Activated effector memory CD4-positive, alpha-beta T cell treated with Interleukin-2 at 50 U/mL for 16 hours (primary cell): Measurements from ENCODE around the gene ELK4.

Source experiments
- DNase-seq: peaks from one replicate; pipeline ENCODE4 v3.0.0-alpha.2; 2020

ELK4 gene

GRCh38 chr1:205578780-205579571 lies 52.8 kb downstream of the ELK4 start:
- no peak for DNase-seq

DNA sequence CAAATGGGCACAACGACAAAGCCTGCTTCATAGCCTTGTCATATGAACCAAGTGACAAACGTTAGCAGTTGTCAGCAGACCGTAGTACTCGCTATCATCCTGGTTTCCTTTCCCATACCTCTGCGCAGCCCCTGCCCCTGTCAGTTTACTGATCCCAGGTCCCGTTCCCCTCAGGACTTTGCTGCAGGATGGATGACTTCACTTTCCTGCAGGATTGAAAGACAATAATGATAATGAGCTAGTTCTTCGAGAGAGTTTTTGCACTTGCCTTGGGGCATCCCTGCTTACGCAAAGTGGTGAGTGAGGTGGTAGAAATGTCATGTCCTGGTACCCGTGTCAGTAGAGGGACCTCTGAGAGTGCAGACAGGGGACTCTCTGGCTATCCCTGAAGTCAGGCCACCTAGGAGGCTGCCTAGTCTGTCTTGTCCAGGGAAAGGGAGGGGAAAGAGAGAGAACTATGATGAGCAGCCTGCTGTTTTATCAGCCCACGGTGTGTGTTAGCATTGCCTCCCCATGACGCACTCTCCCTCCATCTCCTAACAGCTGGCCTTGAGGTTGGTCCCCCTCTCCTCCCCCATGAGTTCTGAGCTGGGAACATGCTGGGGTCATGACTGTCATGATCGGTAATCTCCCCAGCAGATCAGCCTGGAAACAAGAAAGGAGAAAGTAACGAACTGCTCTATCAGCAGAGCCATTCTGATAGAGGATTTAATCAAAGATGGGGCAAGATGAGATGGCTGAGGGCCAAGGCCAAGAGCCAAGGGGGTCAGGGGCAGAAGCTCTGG lies 53.7 kb downstream of the ELK4 start:
- DNase-seq: no peak

GRCh38 chr1:205576805-205577761 lies 54.7 kb downstream of the ELK4 start:
- DNase-seq: no peak

DNA sequence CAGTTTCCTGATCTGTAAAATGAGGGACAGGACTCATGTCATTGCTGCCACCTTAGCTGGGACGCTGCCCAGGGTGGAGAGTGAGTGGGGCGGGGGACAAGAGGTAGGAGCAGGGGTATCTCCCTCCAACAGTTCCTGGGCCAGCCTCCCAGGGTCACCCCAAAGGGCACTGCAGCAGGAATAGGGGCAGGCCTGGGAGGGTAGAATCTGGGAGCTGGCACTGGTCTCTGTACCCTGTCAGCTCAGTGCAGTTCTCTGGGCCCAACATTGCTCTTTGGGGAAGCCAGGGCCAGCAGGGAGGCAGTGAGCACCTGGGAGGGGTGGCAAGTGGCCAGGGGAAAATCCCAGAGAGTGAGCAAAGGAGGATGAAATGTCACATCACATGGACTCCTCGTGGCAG lies 55.8 kb downstream of the ELK4 start:
- no peak for DNase-seq

DNA sequence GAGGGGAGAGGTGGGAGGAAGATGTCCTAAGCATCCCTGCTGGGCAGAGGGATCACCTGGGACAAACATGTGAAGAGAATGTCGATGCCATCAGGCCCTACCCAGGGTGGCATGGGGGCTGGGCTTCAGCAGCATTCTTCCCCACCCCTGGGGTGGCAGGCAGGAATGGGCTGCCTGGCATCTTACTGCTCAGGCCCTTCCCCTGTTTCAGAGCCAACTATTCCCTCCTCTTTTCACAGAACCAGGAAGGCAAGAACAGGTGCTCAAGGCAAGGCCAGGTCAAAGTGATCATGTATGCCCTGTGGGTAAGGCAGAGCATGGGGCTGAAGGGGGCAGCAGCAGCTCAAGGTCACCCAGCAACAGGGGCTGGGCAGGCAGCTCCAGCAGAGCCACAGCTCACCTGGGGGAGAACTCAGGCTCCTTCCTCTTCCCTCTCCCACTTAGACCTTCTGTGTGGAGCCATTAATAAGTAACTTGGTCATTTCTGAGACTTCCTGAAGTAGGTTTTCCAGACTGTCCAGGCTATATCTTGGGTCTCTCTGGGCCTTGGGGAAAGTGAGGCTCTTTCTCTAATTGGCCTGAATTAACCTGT lies 56.4 kb downstream of the ELK4 start:
- no peak for DNase-seq

GRCh38 chr1:205572421-205572820 lies 59.4 kb downstream of the ELK4 start:
- DNase-seq: no peak

DNA sequence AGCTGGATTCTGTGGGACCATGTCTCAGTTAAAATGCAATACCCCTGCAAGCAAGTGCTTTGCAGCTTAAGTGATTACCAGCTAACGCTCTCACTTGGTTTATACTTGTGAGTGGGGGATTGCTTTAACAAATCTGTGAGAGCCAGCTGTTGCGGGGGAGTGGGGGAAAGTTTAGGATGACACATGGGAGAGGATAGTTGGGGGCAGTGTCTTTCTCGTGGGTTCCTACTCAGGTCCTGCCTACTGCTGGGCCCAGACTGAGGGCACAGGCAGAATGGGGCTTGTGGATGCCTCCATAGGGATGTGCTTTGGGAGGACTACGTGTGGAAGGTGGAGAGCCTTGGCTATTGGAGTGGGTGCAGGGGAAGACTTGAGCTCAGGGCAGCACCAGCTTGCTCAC lies 60.1 kb downstream of the ELK4 start:
- no peak for DNase-seq

GRCh38 chr1:205570796-205571537 lies 60.8 kb downstream of the ELK4 start:
- DNase-seq: no peak

DNA sequence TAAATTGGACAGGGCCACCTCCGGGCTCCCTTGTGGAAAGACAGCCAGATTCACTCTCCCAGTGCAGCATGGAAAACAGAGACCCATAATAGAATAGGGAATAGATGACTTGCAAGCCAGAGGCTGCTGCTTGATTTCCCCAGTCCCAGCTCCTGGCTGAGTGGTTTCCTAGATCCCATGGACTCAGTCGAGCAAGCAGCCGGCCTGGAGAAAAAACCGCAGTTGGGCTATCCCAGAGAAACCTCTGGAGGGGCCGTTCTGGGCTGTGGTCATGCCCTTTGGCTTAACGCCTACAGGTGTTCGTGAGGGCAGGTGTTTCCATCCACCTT lies 61.7 kb downstream of the ELK4 start:
- no peak for DNase-seq

DNA sequence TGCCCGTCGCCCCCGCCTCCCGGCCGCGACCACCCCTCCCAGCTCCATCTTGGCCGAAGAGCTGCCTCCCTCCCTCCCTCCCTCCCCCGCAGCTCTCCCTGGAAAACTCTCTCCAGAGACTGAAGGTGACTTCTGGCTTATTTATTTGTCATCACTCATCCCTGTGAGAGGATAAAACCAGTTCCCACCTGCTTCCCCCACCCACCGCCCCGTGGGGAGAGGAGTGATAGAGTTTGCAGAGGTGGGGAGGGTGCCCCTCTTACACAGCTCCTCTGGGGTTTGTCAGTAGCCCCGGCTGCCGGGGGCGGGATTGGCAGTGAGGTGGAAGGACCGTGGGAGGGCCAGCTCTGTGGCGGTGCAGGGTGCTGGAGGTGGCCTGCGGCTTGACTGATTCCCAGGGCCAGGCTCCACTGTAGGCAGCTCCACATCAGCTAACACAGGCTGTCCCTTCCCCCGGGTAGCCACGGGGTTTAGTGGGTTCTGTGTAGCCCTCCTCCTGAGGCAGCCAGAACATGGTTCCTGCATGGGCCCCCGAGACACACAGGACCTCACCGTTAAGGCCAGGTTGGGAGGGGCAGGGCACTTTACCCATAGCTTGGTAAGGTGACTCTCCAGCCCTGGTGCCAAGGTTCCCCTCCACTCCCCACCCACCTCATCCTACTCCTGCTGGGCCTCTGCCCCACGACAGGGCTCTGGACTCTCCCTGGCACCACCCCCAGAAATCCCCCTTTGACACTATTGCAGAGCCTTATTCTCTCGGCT lies 62.2 kb downstream of the ELK4 start:
- DNase-seq: no peak

DNA sequence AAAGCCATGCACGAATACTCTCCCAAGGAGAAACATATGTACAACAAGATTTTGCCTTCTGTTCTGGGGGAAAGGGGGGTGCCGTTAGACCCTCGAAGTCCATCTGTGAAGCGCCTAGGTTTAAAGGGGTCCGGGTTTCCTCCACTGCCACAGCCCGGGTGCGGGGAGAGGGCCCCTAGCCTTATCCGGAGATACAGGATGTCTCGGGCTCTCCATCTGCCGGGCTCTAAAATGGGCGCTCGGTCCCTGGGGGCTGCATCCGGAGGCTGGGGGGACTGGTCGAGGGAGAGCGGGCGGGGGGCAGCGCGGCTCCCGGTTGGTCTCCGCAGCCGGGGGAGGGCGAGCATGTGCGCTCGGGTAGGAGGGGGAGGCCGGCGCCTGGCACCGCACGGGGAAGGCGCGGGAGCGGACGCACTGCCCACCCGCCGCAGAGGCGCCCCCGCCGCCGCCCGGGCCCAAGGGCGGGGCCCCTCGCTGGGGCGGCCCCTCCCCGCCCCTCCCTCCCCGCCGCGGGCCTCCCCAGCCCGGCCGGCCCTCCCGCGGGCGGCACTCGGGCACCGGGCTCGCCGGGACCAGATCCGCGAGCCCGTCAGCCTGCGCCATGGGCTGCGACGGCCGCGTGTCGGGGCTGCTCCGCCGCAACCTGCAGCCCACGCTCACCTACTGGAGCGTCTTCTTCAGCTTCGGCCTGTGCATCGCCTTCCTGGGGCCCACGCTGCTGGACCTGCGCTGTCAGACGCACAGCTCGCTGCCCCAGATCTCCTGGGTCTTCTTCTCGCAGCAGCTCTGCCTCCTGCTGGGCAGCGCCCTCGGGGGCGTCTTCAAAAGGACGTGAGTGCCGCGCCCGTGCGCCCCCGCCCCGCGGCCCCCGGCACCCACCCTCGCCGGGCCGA lies 63.1 kb downstream of the ELK4 start:
- DNase-seq: no peak

DNA sequence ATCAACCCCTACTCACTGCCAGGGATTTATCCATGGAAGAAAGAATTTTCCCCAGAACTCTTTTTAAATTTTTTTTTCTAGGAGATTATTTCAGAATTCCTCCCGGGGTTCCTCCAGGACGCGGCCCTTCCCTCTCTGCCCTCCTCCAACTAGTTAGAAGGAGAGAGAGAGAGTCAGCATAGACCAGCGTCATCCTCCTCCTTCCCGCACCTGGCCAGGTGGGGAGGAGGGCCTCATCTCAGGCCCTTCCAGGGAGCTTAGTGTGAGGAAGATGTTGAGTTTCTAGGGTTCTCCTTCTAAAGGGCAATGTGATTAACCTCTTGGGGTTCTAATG lies 63.7 kb downstream of the ELK4 start:
- DNase-seq: no peak

DNA sequence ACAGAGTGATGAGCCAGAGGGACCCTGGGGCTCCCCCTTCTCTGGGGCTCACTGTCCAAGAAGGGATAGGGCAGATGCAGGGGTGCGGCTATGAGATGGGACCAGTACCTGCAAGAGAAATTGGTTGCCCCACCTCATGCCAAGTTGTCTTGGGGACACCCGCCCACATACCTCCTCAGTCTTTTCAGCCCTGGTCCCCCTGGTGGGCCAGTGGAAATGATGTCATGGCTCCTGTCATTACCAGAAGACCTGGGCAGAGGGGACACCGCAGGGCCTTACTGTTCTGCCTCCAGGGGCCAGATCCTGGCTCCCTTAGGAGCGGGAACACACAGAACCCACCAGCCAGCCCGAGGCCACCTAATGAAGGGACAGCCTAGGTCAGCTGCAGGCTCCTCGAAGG lies 64.1 kb downstream of the ELK4 start:
- no peak for DNase-seq

- no peak for DNase-seq
These were observed 66.0 kb downstream of the ELK4 start for GRCh38 chr1:205565799-205566198.

DNA sequence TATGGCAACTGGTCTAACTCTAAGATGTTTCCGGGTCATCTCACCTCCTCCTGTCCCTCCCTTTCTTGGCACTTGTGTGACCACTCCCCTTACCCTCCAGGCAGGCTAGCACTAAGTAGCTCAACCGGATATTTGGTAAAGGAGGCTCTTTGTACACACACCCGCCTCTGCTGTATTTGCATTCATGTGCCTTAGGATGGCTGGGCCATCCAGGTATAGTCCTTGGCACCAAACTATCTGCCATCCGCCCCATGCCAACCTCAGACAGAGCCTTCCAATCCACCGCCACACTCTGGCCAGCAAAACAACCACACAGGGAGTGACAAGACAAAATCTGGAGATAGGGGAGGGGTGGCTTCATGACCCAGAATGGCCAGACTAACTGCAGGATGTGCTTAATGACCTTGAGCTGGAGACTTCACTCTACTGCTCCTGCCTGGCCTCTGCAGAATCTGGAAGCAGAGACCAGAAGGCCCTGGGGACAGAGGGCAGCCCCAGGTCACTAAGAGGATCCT lies 67.8 kb downstream of the ELK4 start:
- DNase-seq: no peak

DNA sequence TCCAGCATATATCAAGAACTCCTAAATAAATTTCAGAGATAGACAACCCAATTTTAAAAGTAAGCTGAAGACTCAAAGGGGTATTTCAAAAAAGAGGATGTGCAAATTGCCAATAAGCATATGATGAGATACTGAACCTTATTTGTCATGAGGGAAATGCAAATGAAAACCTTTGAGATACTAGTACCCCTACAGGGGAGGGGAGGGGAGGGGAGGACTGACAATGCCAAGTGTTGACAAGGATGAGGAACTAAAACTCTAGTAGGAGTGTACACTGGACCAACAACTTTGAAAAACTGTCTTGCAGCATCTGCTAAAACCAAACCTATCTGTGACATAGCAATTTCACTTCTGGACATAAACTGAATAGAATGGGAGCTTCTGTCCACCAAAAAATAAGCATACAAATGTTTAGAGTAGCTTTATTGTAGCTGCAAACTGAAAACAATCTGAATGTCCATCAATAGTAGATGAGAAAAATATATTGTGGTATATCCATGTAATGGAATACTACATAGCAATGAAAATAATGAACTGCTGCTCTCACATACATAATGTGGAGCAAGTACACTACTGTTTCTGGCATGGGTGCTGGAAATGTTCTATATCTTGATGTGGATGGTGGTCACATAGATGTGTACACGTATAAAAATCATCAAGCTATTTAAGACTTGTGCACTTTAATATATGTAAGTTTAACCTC lies 70.2 kb downstream of the ELK4 start:
- no peak for DNase-seq
